Fibroblast of pulmonary artery (primary cell): Measurements from ENCODE around the gene PIGA.

ENCODE experiments used
- DNase-seq: peaks from one replicate; pipeline ENCODE4 v3.0.0-alpha.2; 2010; ENCODE audit warnings: low read depth
- H3K4me3 ChIP-seq: replicated peaks from 2 replicates; pipeline ENCODE4 v1.5.1; 2011; ENCODE audit warnings: low read depth, mild to moderate bottlenecking, control low read depth, low read length, moderate library complexity
- TF ChIP-seq, protein P1 (sequence below): IDR thresholded peaks from 2 replicates; pipeline ENCODE4 v1.5.1; 2011; ENCODE audit warnings: mild to moderate bottlenecking, control low read depth, low read length, inconsistent platforms; ENCODE audit errors: missing control alignments

Gene PIGA, protein sequence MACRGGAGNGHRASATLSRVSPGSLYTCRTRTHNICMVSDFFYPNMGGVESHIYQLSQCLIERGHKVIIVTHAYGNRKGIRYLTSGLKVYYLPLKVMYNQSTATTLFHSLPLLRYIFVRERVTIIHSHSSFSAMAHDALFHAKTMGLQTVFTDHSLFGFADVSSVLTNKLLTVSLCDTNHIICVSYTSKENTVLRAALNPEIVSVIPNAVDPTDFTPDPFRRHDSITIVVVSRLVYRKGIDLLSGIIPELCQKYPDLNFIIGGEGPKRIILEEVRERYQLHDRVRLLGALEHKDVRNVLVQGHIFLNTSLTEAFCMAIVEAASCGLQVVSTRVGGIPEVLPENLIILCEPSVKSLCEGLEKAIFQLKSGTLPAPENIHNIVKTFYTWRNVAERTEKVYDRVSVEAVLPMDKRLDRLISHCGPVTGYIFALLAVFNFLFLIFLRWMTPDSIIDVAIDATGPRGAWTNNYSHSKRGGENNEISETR

DNA sequence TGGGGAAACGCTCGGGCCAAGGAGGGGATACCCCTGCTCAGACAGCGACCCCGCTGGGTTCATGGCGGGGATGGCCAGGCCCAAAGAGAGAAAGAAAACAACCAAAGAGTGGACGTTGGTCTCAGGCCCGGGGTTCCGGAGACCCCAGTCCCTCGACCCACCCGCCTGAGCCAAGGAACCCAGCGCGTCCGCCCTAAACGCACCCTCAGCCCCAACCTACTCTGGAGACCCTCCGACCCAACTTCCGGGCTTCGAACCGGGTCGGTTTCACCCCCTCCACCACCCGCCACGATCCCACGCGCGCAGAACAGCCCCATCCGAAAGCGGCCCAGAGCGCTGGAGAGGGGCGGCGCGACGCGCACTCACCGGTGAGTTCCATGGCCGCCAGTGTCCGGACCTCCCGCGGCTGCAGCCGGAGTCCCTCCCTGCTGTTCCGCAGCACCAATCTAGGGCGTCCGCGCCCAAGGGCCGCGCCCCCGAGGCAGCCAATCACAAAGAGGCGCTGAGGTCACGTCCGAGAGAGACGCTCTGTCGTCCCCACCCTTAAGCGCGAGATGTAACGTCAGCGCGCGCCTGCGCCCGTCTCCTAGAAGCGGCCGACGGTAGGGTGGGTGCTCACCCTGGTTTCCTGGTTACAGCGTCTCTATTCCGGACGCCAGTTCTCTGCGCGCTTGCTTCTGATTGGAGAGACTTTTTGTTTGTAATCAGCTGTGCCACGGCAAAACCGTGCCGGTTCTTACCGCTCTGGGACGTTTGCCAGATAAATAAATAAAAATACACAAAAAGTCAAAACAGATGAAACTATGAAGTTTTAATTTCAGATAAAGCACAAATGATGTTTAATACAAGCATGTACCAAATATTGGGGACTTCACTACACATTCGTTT, at the start of gene PIGA:
TSS of gene PIGA (minus strand) at position 389 of the 888 bp plus-strand sequence. CDS start 3,593 bp downstream, outside the sequence.
- TF ChIP-seq, protein P1, sequence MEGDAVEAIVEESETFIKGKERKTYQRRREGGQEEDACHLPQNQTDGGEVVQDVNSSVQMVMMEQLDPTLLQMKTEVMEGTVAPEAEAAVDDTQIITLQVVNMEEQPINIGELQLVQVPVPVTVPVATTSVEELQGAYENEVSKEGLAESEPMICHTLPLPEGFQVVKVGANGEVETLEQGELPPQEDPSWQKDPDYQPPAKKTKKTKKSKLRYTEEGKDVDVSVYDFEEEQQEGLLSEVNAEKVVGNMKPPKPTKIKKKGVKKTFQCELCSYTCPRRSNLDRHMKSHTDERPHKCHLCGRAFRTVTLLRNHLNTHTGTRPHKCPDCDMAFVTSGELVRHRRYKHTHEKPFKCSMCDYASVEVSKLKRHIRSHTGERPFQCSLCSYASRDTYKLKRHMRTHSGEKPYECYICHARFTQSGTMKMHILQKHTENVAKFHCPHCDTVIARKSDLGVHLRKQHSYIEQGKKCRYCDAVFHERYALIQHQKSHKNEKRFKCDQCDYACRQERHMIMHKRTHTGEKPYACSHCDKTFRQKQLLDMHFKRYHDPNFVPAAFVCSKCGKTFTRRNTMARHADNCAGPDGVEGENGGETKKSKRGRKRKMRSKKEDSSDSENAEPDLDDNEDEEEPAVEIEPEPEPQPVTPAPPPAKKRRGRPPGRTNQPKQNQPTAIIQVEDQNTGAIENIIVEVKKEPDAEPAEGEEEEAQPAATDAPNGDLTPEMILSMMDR = no peak
- peak within 1 kb of the TSS; percentile 77 for H3K4me3 ChIP-seq
- DNase-seq = peak; percentile 97

DNA sequence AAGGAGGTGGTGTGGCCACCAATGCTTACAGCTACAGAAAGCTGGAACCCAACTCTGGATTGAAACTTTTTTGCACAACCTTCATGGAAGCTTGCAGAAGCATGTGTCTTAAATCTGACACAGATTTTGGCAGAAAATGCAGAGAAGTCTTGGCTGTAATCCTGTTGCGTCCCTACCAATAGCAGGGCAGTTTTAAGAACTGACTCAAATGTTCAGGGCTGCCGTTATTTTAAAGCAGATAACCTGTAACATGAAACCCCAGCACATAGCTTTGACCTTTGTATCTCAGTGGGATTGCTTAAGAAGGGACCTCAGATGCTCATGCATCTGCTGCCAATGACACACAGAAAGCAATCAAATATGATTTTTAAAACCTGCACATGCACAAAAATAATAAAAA, 49.0 kb upstream of the PIGA start, which contains the start of gene VEGFD:
TSS of gene VEGFD (minus strand) at position 110 of the 400 bp plus-strand sequence. CDS start 467 bp downstream, outside the sequence.
- H3K4me3 ChIP-seq = no peak within 1 kb of the TSS
- TF ChIP-seq, protein P1 = no peak
- DNase-seq = peak; percentile 71

DNA sequence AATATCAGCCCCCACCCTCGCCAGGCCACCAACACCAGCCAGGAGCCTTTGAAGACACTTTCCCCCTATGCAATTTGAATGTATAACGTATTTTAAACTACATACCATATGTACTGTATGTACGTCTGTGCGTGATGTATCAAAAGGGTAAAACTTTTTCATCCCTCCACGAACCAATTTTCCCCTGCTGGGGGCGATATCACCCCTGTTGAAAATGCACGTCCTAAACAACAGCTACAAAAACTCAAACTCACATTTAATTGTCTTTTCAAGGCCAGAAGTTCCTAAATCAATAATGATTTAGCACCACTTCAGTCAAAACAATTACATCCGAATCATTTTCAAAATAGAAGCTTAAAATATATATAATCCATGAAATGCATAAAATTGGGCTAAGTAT, 47.5 kb upstream of the PIGA start:
- no peak overlapping the region for H3K4me3 ChIP-seq
- TF ChIP-seq, protein P1 = no peak
- no peak for DNase-seq

DNA sequence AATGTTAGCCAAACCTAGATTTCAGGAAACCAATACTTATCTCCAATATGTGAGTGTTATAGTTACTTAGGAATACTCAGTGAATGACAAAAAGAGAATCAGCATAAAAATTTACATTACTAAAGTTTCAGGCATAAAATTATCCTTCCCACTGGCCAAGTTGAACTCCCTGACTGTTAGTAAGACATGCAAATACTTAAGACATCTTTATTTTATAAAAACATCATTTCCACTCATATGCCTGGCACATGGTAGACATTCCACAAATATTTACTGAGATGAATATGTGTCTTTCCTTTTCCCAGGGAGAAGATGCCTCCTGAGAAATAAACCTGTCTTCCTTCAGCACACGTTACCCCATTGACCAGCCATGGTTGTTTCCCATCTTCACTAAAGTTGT, 41.6 kb upstream of the PIGA start:
- TF ChIP-seq, protein P1 = no peak
- no peak overlapping the region for H3K4me3 ChIP-seq
- no peak for DNase-seq

DNA sequence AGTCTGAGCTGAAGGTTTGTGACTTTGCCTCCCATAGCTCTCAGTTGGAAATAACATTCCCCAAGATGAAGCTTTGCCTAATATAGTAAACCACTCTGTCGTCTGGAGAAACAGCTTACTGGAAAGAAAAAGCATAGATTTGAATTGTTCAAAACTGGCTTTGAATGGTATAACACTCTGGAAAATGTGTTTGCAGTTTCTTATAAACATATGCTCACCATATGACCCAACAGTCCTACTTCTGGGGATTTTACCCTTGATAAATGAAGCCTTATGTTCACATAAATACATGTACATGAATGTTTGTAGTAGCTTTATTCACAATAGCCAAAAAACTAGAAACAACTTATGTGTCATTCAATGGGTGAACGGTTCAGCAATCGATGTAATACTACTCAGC, 38.7 kb upstream of the PIGA start:
- no peak overlapping the region for H3K4me3 ChIP-seq
- TF ChIP-seq, protein P1 = no peak
- DNase-seq = no peak

DNA sequence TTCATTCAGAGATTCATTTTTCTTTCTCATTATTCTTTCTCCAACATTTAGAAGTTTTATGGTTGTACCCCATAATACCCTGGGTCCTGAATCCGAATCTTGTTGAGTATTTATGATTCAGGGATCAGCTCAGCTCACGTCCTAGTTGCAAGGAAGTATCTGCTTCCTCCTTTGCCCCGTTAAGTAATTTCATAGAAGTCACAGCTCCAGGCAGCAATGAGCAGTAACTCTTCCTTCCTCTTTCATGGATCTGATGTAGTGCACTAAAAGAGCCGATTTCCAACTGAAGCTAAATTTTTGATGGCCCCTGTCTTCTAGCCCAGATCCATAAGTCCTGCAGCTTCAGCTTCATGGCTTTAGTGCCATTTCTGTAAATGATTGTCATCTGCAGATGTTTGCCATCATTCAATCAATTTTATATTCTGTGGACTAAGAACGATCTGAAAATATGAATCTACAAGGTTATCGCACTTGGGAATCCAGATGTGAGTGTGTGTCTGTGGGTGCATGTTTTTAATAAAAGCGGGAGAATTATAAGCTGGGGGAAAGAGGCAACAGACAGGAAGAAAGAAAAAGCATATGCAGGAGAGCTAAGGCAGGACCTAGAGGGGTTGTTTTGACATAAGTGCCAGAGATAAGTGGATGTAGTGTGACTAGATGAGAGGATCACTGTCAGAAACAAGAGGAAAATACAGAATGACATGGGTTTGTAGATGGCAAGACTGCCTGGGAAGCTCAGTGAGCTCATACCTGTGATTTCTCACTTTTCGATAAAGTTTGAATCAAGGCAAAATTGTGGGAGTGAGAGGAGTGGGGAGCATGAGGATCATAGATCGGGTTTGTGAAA, 31.4 kb upstream of the PIGA start:
- DNase-seq = no peak
- H3K4me3 ChIP-seq = no peak overlapping the region
- TF ChIP-seq, protein P1 = no peak
